ENCODE measurements around the gene GAL3ST2.

Gene GAL3ST2

DNA sequence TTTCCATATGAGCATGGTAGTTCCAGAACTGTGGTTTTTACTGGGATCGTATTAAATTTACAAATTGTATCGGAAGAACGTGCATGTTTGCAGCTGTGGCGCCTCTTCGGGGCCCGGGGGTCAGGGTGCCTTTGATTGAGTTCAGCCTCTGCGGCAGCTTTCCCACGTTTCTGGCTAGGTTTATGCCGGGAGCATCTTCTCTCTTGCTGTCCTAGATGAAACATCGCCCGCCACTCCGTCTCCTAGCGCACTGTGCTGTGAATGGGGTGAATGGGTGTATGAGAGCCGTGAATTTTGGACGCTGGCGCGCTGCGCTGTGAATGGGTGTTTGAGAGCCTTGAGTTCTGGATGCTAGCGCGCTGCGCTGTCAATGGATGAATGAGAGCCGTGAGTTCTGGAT lies 69.8 kb downstream of the GAL3ST2 start:
- no peak for DNase-seq

DNA sequence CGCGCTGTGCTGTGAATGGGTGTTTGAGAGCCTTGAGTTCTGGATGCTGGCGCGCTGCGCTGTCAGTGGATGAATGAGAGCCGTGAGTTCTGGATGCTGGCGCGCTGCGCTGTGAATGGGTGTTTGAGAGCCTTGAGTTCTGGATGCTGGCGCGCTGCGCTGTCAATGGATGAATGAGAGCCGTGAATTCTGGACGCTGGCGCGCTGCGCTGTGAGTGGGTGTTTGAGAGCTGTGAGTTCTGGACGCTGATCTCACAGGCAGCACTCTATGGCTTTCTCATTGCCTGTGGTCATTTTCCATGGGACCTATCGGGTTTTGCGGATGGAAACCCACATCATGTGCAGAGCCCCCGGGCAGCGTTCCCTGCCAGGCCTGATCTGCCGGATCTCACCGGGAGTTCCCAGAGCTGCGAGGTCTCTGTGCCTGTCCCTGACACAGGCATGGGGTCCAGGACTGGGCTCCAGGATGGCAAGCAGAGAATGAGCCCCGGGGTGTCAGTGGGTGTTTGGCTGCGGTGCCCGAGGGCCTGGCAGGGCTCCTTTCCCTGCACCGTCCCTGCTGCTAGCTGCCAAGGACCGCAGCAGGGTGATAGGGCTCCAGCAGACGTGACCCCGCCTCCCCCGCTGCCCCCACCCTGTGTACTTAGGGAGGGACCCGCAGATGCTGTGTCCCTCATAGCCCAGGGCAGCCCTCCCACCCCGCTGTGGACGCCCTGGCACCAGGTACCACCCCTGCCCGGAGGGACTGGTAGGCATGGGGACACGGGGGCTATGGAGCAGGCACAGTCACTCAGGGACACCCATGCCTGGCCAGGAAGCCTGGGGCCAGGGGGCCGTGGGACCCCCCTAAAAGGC lies 72.4 kb downstream of the GAL3ST2 start:
- no peak for DNase-seq

DNA sequence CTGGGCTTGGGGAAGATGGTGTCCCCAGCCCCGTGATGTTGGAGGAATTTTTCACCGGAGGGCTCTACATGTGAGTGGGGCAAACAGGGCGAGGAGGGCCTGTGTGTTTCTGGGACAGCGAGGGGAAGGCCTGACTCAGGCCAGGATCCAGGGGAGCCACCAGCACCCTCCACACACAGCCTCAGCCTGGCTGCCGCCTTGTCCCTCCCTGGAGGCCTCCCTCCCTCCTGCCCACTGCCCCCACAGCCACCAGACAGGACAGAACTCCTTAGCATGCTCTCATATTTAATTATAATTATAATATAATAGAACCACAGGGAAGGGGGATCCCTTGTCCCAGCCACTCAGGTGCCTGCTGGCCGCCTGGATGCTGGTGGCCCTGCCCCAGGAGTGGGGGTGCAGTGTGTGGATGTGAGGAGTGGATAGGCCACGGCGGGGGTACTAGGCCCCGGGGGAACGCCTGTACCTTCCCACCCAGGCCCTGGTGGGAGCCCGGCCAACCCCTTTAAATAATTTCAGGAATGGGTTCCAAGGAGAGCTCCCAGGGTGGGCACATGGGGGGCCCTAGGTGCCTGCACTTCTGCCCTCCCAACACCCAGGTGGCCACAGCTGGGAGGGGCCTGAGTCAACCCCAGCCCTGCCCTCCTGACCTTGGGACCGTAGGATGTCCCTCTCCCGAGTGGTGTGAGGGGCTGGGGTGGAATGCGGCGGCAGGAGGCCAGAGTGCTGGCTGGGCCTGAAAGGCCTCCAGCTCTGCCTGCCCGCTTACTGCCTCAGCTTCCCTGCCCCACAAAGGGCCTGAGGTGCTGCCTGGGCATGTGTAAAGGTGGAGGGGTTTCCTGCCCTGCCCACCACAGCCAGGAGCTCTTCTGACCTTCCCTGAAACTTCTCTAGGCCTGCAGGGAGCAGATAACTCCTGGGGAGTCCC lies 73.3 kb downstream of the GAL3ST2 start:
- DNase-seq: no peak

DNA sequence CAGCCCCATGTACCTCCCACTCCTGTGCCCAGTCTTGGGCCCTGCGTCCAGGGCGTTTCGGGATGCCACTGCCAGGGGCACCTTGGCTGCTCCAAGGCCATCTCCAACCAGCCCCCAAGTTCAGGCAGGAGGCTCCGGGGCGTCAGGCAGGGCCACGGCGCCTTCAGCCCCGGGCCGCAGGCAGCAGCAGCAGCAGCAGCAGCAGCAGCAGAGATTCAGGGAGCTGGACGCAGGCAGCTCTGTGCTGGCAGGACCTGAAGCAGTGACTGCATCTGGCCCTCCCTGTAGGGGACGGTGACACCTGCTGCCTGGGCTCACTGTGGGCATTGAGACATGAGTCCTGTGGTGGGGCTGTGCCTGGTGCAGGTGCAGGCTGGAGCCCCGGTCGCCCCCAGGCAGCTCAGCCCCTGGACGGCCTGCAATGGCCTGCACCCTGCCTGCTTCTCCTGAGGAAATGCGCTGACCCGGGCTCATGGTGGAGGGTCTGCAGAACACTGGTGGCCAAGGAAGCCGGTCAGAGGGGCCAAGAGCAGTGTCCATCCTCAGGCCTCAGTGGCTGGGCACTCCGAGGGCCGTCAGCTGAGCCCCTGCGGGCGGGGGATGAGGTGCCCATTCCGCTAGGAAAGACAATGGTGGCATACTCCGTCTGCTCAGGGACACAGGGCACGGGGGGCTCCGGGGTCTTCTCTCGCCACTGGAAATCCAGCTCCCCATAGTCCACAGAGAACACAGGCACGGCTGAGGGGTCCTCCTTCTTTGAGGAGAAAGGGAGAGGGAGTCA lies 74.1 kb downstream of the GAL3ST2 start:
- no peak for DNase-seq

DNA sequence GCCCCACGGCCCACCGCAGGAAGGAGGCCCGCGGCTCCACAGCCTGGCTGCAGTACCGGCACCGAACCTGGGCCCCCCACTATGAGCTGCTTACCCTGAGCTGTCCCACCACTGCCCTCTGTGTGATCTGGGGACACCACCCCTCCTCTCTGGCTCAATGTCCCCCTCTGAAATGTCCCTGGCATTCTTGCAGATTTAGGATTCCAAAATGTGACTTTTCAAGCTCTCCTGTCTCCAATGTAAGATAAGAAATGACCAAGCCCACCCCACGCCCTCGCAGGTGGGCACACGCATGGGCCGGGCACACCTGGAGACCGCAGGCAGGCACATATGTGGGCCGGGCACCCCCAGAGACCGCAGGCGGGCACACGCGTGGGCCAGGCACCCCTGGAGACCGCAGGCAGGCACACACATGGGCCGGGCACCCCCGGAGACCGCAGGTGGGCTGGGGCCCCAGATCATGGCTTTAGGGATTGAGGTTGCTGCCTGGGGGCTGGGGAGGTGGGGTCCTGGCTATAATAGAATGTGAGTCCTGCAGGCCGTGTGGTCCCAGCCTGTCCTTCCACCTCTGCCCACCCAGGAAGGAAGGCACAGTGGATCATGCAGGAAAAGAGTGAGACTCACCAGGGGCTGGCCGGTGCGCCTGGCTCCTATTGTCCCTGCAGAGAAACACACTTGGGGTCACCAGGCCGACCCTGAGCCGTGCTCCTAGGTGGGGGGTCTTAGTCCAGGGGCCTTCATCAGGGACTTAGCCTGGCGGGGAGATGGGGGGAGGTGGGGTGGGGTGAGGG lies 74.9 kb downstream of the GAL3ST2 start:
- no peak for DNase-seq

DNA sequence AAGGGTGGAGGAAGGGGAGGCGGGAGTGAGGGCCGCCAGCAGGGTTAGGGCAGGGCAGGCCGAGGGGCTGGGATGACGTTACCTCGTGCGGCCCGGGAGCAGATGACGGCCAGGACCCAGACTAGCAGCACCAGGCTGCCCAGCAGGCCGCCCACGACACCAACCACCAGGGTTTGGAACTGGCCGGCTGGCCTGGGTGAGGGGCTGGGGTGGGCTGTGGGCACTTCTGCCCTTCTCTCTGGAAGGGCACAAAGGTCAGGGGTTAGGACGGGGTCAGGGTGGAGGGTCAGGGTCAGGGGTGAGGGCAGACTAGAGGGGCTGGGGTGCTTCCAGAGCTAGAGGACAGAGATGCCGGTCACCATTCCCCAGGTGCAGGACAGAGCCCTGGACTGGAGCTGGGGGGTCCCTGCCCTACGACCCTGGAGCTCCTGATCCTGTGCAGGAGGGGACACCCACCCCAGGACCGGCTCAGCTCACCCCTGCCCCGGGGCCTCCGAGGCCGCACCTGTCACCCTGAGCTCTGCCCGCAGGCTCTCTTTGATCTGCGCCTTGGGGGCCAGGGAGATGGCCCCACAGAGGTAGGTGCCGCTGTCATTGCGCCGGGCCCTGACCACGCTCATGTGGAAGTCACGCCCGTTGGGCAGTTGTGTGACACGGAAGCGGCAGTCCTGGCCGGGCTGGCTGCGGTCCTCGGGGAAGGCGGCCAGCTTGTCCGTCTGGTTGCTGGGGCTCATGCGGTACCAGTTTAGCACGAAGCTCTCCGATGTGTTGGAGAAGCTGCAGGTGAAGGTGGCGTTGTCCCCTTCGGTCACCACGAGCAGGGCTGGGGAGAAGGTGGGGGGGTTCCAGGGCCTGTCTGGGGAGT lies 75.7 kb downstream of the GAL3ST2 start:
- no peak for DNase-seq

DNA sequence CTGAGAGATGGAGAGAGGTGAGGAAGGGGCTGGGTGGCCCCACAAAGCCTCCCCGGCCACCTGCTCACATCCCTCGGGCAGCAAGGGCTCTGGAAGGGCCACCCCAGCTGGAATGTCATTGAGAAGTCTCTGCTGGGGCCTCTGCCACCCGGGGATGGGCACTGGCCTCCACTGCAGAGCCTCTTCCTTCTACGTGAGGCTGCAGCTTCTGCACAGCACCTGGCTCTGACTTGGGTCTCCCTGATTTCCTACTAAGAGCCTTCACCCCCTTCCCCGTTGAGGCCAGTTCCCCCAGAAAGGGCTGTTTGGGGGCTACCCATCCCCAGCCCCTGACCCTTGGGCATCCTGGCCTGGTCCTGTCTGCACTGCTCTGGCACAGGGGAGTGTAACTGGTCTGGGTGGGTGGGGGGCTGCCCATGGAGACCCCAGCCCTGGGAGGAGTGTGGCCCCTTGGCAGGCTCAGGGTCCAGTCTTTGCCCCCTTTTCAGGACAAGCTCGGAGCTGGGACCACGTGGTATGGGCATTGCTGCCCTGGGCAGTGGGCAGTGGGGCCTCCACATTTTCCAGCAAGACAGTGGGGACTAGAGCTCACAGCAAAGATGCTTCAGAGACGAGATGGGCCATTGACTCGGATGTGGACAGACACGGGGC lies 76.5 kb downstream of the GAL3ST2 start:
- DNase-seq: no peak

Measured in activated CD4-positive, alpha-beta T cell treated with anti-CD3 and anti-CD28 coated beads, Interleukin-2, Interleukin-6, amounts not matched to agents 100 ng/mL and 50 ng/mL, durations not matched to agents 16 hours and 8 hours (primary cell).